ENCODE results near the gene ILRUN. TPM values are rescaled to one million over a fixed set of nuclear protein-coding genes. Genes with fewer than 3 reads are reported as not detected.
"Not testable (repeated sequence)": the region's sequence is repeated elsewhere in the genome, so short reads cannot be mapped to it uniquely, and the experiment has no call there.

The ILRUN gene
- total RNA-seq, 2 experiments from 2014 or later: 73.7 to 79.8 TPM

- H3K9me3 Mint-ChIP-seq (ENCODE audit: low read depth); DNase-seq; CTCF ChIA-PET; H3K4me1 Mint-ChIP-seq; H3K27me3 Mint-ChIP-seq; H3K27ac Mint-ChIP-seq; H3K36me3 Mint-ChIP-seq; H3K4me3 Mint-ChIP-seq; ATAC-seq: not testable (repeated sequence)
These were observed 23.1 kb upstream of the ILRUN start for GRCh38 chr6:34719646-34720045.

- no peak overlapping the region for H3K4me3 Mint-ChIP-seq
These were observed 22.4 kb upstream of the ILRUN start for GRCh38 chr6:34718976-34719375.

GRCh38 chr6:34717466-34717865 is 20.9 kb upstream of the ILRUN start:
- Mint-ChIP-seq H3K9me3 (ENCODE audit: low read depth) (no peaks in the 10 kb centered on the region), H3K27ac (no peak overlapping the region), H3K27me3 (peaks cover 4% of the 10 kb centered on the region), H3K4me3 (no peak overlapping the region), H3K4me1 (no peaks in the 10 kb centered on the region), H3K36me3 (no peaks in the 10 kb centered on the region)
- DNase-seq (no peak), ATAC-seq (no peak)
- CTCF ChIA-PET: no interaction called here

More at GRCh38 chr6:34718976-34719375, 22.4 kb upstream of the ILRUN start:
- CTCF ChIA-PET: no interaction called here
- DNase-seq (no peak), ATAC-seq (no peak)
- Mint-ChIP-seq H3K4me1 (no peaks in the 10 kb centered on the region), H3K27ac (no peak overlapping the region), H3K9me3 (ENCODE audit: low read depth) (no peaks in the 10 kb centered on the region), H3K27me3 (peaks cover 4% of the 10 kb centered on the region), H3K36me3 (no peaks in the 10 kb centered on the region)

DNA sequence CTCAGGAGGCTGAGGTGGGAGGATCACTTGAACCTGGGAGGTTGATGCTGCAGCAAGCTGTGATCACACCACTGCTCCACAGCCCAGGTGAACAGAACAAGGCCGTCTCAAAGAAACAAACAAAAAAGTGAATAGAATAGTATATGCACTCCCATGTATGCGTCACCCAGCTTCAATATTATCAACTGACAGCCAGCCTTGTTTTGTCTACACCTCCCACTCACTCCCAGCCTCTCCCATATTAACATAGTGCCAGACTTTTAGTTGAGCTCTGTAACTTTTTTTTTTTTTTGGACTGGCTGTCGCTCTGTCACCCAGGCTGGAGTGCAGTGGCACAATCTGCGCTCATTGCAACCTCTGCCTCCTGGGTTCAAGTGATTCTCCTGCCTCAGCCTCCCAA is 18.1 kb upstream of the ILRUN start:
- CTCF ChIA-PET: no interaction called here
- Mint-ChIP-seq H3K27ac (no peak overlapping the region), H3K4me1 (no peaks in the 10 kb centered on the region), H3K27me3 (peaks cover 4% of the 10 kb centered on the region), H3K36me3 (no peaks in the 10 kb centered on the region), H3K9me3 (ENCODE audit: low read depth) (no peaks in the 10 kb centered on the region), H3K4me3 (no peak overlapping the region)
- no peak for DNase-seq
- ATAC-seq: no peak

DNA sequence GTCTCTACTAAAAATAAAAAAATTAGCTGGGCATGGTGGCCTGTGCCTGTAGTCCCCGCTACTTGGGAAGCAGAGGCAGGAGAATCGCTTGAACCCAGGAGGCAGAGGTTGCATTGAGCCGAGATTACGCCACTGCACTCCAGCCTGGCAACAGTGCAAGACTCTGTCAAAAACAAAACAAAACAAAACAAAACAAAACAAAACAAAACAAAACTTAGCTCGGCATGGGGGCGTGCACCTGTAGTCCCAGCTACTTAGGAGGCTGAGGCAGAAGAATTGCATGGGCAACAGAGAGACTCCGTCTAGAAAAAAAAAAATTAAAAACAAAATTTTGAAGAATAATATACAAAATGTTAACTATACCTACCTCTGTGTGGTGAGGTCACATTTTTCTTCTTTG is 16.3 kb upstream of the ILRUN start:
- H3K27ac Mint-ChIP-seq; ATAC-seq; H3K9me3 Mint-ChIP-seq (ENCODE audit: low read depth); DNase-seq; H3K27me3 Mint-ChIP-seq; H3K4me3 Mint-ChIP-seq; H3K36me3 Mint-ChIP-seq; H3K4me1 Mint-ChIP-seq; CTCF ChIA-PET: not testable (repeated sequence)

- ATAC-seq (no peak), DNase-seq (no peak)
- no peaks in the 10 kb centered on the region for H3K27me3 Mint-ChIP-seq
- H3K36me3 Mint-ChIP-seq: no peaks in the 10 kb centered on the region
- peaks cover 5% of the 10 kb centered on the region for H3K4me1 Mint-ChIP-seq
- CTCF ChIA-PET: no interaction called here
- no peak overlapping the region for H3K4me3 Mint-ChIP-seq
- H3K27ac Mint-ChIP-seq: no peak overlapping the region
- H3K9me3 Mint-ChIP-seq (ENCODE audit: low read depth): no peaks in the 10 kb centered on the region
These were observed 12.8 kb upstream of the ILRUN start for GRCh38 chr6:34709386-34709785.

- Mint-ChIP-seq H3K4me1 (peaks cover 5% of the 10 kb centered on the region), H3K4me3 (no peak overlapping the region), H3K27ac (no peak overlapping the region), H3K36me3 (no peaks in the 10 kb centered on the region), H3K9me3 (ENCODE audit: low read depth) (no peaks in the 10 kb centered on the region), H3K27me3 (peaks cover 2% of the 10 kb centered on the region)
- DNase-seq (no peak), ATAC-seq (no peak)
- CTCF ChIA-PET: no interaction called here
These were observed 8.7 kb upstream of the ILRUN start for GRCh38 chr6:34705241-34705640.

- CTCF ChIA-PET: no interaction called here
- no peak overlapping the region for H3K27ac Mint-ChIP-seq
- H3K4me1 Mint-ChIP-seq: peaks cover 19% of the 10 kb centered on the region
- H3K9me3 Mint-ChIP-seq (ENCODE audit: low read depth): no peaks in the 10 kb centered on the region
- no peaks in the 10 kb centered on the region for H3K36me3 Mint-ChIP-seq
- H3K27me3 Mint-ChIP-seq: peaks cover 2% of the 10 kb centered on the region
- H3K4me3 Mint-ChIP-seq: no peak overlapping the region
- DNase-seq (no peak), ATAC-seq (no peak)
These were observed 4.6 kb upstream of the ILRUN start for GRCh38 chr6:34701199-34701598.

GRCh38 chr6:34697904-34698559 is 1.5 kb upstream of the ILRUN start:
- DNase-seq (no peak), ATAC-seq (no peak)
- Mint-ChIP-seq H3K4me3 (peak overlapping the region; percentile 96), H3K4me1 (peaks cover 39% of the 10 kb centered on the region), H3K27ac (no peak overlapping the region), H3K9me3 (ENCODE audit: low read depth) (no peaks in the 10 kb centered on the region), H3K36me3 (peaks cover 15% of the 10 kb centered on the region), H3K27me3 (peaks cover 2% of the 10 kb centered on the region)
- CTCF ChIA-PET: interaction anchor here (1.1 kb wide), 1 partner anchor 89 kb away, joined by 3 read pairs; no protein-coding TSS in a partner anchor

DNA sequence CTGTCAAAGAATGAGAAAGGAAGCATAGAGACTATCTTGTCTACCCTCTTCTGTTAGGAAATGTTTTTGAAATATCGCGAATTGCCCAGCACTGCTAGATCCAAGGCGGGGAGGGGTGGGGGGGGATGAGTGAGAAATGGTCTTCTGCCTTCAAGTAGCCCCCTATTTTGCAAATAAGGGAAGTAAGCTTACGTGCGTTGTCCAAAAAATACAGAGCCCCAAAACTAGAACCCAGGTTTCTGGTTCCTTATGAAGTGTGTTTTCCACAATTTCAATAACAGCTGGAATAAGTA is 923 bp upstream of the ILRUN start:
- DNase-seq (no peak), ATAC-seq (no peak)
- Mint-ChIP-seq H3K27ac (peak overlapping the region; percentile 98), H3K4me1 (peaks cover 41% of the 10 kb centered on the region), H3K4me3 (peak overlapping the region; percentile 96), H3K9me3 (ENCODE audit: low read depth) (no peaks in the 10 kb centered on the region), H3K36me3 (peaks cover 15% of the 10 kb centered on the region), H3K27me3 (peaks cover 2% of the 10 kb centered on the region)
- CTCF ChIA-PET: interaction anchor here (1.1 kb wide), 1 partner anchor 88 kb away, joined by 3 read pairs; no protein-coding TSS in a partner anchor

GRCh38 chr6:34696189-34696738 is 303 bp downstream of the ILRUN start:
- H3K4me3 Mint-ChIP-seq: peak overlapping the region; percentile 96
- H3K27me3 Mint-ChIP-seq: peaks cover under 1% of the 10 kb centered on the region
- H3K9me3 Mint-ChIP-seq (ENCODE audit: low read depth): no peaks in the 10 kb centered on the region
- peak overlapping the region; percentile 84 for H3K27ac Mint-ChIP-seq
- H3K36me3 Mint-ChIP-seq: peaks cover 15% of the 10 kb centered on the region
- peaks cover 43% of the 10 kb centered on the region for H3K4me1 Mint-ChIP-seq
- peak; percentile 65 for ATAC-seq
- CTCF ChIA-PET: interaction anchor here (0.9 to 1.4 kb wide), 4 partner anchors 10 to 85 kb away, joined by 3 to 5 read pairs (median 4); no protein-coding TSS in a partner anchor
- DNase-seq: no peak

DNA sequence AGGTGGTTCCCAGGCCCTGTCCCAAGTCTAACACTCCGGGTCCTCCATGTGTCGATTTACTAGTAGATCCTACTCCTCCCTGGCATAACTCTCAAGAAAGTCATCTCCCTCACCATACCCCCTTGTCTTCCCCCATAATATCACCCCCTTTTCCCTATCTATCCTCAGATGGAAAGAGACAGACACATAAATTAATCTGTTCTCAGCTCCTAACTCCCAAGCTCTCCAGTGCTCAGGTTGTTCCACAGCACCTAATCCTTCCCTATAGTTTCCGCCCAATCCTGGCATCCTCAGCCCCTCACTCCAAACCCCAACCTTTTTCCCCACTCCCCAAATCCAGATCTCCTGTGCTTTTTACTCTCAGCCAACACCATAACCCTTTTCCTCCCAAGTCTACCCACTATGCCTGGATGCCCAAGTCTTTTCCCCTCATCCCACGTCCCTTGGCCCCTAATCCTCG is 808 bp downstream of the ILRUN start:
- Mint-ChIP-seq H3K36me3 (peaks cover 15% of the 10 kb centered on the region), H3K4me1 (peaks cover 43% of the 10 kb centered on the region), H3K27me3 (no peaks in the 10 kb centered on the region), H3K4me3 (peak overlapping the region; percentile 96), H3K27ac (peak overlapping the region; percentile 84), H3K9me3 (ENCODE audit: low read depth) (no peaks in the 10 kb centered on the region)
- CTCF ChIA-PET: interaction anchor here (0.9 to 1.4 kb wide), 4 partner anchors 11 to 84 kb away, joined by 3 to 5 read pairs (median 4); no protein-coding TSS in a partner anchor
- ATAC-seq (no peak), DNase-seq (no peak)

- H3K4me1 Mint-ChIP-seq: peaks cover 47% of the 10 kb centered on the region
- H3K4me3 Mint-ChIP-seq: no peak overlapping the region
These were observed 4.3 kb downstream of the ILRUN start for GRCh38 chr6:34692280-34692679.

GRCh38 chr6:34689742-34690141 is 6.8 kb downstream of the ILRUN start:
- Mint-ChIP-seq H3K27ac (no peak overlapping the region), H3K36me3 (peaks cover 30% of the 10 kb centered on the region), H3K27me3 (no peaks in the 10 kb centered on the region), H3K4me1 (peaks cover 46% of the 10 kb centered on the region), H3K4me3 (no peak overlapping the region), H3K9me3 (ENCODE audit: low read depth) (no peaks in the 10 kb centered on the region)
- CTCF ChIA-PET: no interaction called here
- no peak for ATAC-seq
- DNase-seq: no peak

More at GRCh38 chr6:34692280-34692679, 4.3 kb downstream of the ILRUN start:
- ATAC-seq (no peak), DNase-seq (no peak)
- Mint-ChIP-seq H3K36me3 (peaks cover 27% of the 10 kb centered on the region), H3K27me3 (no peaks in the 10 kb centered on the region), H3K9me3 (ENCODE audit: low read depth) (no peaks in the 10 kb centered on the region), H3K27ac (no peak overlapping the region)
- CTCF ChIA-PET: no interaction called here
